ENCODE measurements around the gene KCNT1.

- TF ChIP-seq PHF8 (IDR thresholded peaks at IDR 0.05; ENCODE audit: borderline replicate concordance, low read depth) (no peak), HDAC2 (IDR thresholded peaks at IDR 0.05) (no peak)
Observed at GRCh38 chr9:135681161-135681560, 20.8 kb upstream of the KCNT1 start.
